Liver (tissue), 3 donors: ENCODE results near the gene BEAN1.
A peak's percentile ranks its signal among the peaks of the same experiment; 100 is the strongest.

Source experiments
- NR2F2 ChIP-seq: IDR thresholded peaks from 2 replicates; pipeline ENCODE4 v1.6.1; 2016; ENCODE audit warnings: antibody characterized with exemption
- RAD21 ChIP-seq, 2 donors: IDR thresholded peaks; 2 replicates each; pipeline ENCODE4 v1.6.1; 2016; ENCODE audit warnings: antibody characterized with exemption in 2 of 2, mild to moderate bottlenecking in 2 of 2
- SP1 ChIP-seq: IDR thresholded peaks from 2 replicates; pipeline ENCODE4 v1.6.1; 2018; ENCODE audit warnings: antibody characterized with exemption, mild to moderate bottlenecking
- TAF1 ChIP-seq: conservative IDR thresholded peaks from 2 replicates; pipeline ENCODE4 v1.6.1; 2016; ENCODE audit warnings: antibody characterized with exemption, mild to moderate bottlenecking
- TF ChIP-seq, protein P1 (sequence below): fragments of 150-350 bp; IDR thresholded peaks from 2 replicates; pipeline ENCODE4 v1.5.1; 2017; ENCODE audit warnings: improper control_type of control experiment, low read depth, low read length; ENCODE audit not compliant: missing input control
- donor health status: healthy.
- donor health status: healthy.

DNA sequence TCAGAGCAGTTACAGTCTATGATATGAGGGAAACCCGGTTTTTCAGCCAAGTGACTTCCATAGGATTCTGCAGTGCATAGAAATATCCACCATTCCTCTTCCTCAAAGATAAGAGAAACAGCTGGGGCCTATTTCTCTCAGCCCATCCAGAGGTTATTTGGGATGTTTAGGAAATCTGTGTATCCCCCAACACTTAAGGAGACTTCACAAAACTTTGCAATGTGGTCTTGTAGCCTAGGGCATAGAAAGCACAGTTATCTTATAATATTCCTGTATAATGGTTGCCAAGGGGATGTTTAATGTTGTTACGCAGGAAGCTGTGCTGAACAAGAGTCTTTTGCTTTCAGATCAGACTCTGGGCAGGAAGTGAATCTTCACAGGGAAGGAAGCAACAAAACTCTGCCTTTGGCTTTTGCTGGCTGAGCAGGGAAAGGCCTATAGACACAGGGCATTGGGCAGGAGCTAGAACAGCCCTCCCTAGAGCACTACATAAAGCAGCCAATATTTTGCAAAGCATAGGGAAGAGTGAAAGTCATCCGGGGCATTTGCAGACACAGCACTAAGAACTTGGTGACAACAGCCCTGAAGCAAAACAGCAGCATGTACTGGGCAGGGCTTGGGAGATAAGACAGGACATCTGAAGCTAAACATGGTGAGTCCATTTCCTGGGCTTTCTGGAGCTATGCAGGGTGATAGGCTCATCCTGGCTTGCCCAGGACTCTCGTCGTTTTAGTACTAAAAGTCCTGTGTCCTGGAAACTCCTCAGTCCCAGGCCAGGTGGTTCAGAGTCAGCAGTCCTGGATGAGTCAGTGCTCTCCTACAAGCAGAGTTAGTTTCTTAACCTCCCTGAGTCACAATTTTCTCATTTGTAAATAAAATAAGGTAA is 18.7 kb upstream of the BEAN1 start:
- TF ChIP-seq RAD21 (IDR thresholded peaks at IDR 0.05) = peak in 1 of 2 donors; percentile 29
- TF ChIP-seq, protein P1, sequence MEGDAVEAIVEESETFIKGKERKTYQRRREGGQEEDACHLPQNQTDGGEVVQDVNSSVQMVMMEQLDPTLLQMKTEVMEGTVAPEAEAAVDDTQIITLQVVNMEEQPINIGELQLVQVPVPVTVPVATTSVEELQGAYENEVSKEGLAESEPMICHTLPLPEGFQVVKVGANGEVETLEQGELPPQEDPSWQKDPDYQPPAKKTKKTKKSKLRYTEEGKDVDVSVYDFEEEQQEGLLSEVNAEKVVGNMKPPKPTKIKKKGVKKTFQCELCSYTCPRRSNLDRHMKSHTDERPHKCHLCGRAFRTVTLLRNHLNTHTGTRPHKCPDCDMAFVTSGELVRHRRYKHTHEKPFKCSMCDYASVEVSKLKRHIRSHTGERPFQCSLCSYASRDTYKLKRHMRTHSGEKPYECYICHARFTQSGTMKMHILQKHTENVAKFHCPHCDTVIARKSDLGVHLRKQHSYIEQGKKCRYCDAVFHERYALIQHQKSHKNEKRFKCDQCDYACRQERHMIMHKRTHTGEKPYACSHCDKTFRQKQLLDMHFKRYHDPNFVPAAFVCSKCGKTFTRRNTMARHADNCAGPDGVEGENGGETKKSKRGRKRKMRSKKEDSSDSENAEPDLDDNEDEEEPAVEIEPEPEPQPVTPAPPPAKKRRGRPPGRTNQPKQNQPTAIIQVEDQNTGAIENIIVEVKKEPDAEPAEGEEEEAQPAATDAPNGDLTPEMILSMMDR = no peak
- TF ChIP-seq NR2F2 = peak; percentile 39
- peak; percentile 44 for TF ChIP-seq SP1
- no peak for TF ChIP-seq TAF1
